ENCODE data around the gene ADAP1.

The ADAP1 gene

DNA sequence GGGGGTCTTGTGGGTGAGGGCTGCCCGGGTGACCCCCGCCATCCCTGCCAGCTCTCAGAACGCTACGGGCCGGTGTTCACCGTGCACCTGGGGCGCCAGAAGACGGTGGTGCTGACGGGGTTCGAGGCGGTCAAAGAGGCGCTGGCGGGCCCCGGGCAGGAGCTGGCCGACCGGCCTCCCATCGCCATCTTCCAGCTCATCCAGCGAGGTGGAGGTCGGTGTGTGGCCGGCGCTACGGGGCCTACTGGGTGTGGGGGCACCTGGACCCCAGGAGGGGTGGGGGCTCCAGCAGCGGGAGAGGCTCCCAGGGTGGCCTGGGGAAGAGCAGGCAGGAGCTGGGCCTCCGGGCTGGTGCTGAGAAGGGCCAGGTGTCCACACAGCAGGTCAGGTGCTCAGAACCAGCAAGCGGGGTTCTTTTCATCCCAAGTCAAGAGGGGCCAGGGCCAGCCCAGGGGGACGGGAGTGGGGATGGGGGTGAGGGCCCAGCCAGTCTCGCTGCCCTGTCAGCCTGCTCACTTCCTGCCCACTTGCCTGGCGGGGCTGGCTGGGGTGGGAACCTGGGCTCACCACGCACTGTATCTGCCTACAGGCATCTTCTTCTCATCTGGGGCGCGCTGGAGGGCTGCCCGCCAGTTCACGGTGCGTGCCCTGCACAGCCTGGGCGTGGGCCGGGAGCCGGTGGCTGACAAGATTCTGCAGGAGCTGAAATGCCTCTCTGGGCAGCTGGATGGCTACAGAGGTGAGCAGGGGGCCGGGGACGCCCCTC is 30.1 kb upstream of the ADAP1 start:
- Histone ChIP-seq H3K4me1 (ENCODE audit: insufficient read depth, low read length) (peaks cover 13% of the 10 kb centered on the region), H3K36me3 (ENCODE audit: insufficient read depth, low read length) (no peaks in the 10 kb centered on the region), H3K9me3 (ENCODE audit: low read length) (no peaks in the 10 kb centered on the region), H3K27me3 (ENCODE audit: insufficient read depth, low read length) (no peaks in the 10 kb centered on the region), H3K4me3 (ENCODE audit: low read length) (no peak overlapping the region), H2AFZ (ENCODE audit: low read depth, low read length) (no peak overlapping the region)

DNA sequence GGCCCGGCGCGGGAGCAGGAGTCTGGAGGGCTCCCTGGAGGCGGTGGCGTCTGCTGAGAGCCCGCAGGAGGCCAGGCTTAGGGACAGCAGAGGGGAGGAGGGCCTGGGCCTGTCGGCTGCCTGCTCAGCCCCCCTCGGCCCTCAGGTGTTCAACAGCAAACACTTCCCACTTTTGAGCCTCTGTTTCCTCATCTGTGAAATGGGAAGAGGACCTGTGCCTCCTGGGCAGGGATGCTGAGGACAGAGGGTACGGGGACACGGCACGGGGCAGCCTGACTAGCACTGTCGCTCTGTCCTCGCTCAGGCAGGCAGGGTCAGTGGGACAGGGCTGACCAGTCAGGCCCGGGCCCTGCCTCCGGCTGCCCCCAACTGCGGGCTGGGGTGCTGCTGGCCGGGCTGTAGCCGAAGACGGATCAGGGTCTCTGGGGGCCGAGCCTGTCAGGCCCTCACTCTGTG is 29.2 kb upstream of the ADAP1 start:
- Histone ChIP-seq H2AFZ (ENCODE audit: low read depth, low read length) (no peak overlapping the region), H3K4me1 (ENCODE audit: insufficient read depth, low read length) (peaks cover 13% of the 10 kb centered on the region), H3K4me3 (ENCODE audit: low read length) (no peak overlapping the region), H3K27me3 (ENCODE audit: insufficient read depth, low read length) (no peaks in the 10 kb centered on the region), H3K36me3 (ENCODE audit: insufficient read depth, low read length) (no peaks in the 10 kb centered on the region), H3K9me3 (ENCODE audit: low read length) (no peaks in the 10 kb centered on the region)

DNA sequence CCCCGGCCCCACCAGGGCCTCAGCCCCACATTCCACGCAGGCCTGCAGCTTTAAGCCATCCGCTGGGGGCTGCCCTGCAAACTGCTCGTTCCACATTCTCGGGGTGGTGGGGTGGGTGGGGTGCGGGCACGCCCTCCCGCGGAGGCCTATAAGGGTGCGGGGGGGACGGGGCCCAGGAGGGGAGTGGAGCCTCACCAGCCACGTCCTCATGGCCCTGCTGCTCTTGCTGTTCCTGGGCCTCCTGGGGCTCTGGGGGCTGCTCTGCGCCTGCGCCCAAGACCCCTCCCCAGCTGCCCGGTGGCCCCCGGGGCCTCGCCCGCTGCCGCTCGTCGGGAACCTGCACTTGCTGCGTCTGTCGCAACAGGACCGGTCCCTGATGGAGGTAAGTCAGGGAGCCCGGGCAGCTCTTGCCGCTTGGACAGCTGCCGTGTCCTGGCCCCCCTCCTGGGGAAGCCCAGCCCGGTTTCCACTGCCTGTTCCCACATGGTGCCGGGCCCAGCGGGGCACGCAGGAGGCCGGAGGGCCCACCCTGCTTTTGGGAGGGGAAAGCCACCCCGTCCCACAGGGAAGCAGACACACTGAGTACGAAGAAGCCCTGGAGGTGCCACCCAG is 28.6 kb upstream of the ADAP1 start, which contains the start of gene CYP2W1:
Gene CYP2W1 (plus strand): TSS at position 178 of the 612 bp plus-strand sequence. CDS start 31 bp downstream, at position 209.
- Histone ChIP-seq H3K36me3 (ENCODE audit: insufficient read depth, low read length) (no peaks in the 10 kb centered on the region), H3K9me3 (ENCODE audit: low read length) (no peaks in the 10 kb centered on the region), H3K27me3 (ENCODE audit: insufficient read depth, low read length) (no peaks in the 10 kb centered on the region), H3K4me3 (ENCODE audit: low read length) (no peak within 1 kb of the TSS), H3K4me1 (ENCODE audit: insufficient read depth, low read length) (peaks cover 12% of the 10 kb centered on the region), H2AFZ (ENCODE audit: low read depth, low read length) (no peak within 1 kb of the TSS)

DNA sequence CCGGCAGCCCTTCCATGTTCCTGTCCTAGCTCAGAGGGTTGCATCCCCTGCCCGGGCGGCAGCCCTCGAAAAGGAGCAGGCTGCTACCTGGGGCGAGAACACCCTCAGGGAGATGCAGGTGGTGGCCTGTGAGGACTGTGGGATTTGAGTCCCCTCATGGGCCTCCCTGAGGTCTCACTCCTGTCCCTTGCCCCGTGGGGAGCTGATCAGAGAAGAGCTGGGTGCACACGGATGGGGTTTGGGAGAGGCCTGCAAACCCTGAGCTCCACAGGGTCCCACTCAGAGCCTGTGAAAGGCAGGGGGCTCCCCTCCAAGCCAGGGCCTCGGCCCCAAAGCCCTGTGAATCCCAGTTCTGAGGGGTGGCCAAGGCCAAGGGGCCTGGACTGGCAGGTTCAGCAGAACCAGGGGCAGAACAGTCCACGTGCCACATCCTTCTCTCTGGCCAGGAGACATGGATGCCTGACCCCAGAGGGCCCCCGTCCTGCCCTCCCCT is 28.1 kb upstream of the ADAP1 start:
- Histone ChIP-seq H3K4me1 (ENCODE audit: insufficient read depth, low read length) (peaks cover 17% of the 10 kb centered on the region), H3K27me3 (ENCODE audit: insufficient read depth, low read length) (no peaks in the 10 kb centered on the region), H3K36me3 (ENCODE audit: insufficient read depth, low read length) (no peaks in the 10 kb centered on the region), H3K4me3 (ENCODE audit: low read length) (no peak overlapping the region), H3K9me3 (ENCODE audit: low read length) (no peaks in the 10 kb centered on the region), H2AFZ (ENCODE audit: low read depth, low read length) (no peak overlapping the region)

DNA sequence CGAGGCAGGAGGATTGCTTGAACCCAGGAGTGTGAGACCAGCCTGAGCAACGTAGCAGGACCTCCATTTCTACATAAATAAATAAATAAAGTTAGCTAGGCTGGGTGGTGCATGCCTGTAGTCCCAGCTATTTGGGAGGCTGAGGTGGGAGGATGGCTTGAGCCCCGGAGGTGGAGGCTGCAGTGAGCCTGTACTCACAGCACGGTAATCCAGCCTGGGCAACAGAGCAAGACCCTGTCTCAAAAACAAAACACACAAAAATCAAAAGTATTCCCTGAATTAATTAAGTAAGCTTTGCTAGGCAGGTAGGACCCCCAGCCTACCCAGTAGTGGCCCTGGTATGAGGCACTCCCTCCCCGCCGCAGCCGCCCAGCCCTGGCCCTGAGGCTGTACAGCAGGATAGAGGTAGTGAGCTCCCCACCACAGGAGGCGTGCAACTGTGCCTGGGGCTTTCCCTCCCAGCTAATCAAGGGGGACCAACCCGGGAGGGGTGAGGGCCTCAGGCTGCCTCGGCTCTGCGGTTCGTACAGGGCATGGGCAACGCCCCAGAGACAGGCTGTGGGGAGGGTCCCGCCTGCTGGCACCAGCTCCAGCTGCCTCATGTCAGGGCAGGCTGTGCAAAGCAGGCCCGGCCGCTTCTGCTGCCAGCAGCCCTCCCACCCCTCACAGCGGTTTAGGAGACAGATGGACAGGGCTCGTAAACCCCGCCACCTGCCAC is 27.5 kb upstream of the ADAP1 start:
- H2AFZ ChIP-seq (ENCODE audit: low read depth, low read length) = no peak overlapping the region
- H3K36me3 ChIP-seq (ENCODE audit: insufficient read depth, low read length) = no peaks in the 10 kb centered on the region
- H3K4me1 ChIP-seq (ENCODE audit: insufficient read depth, low read length) = peaks cover 23% of the 10 kb centered on the region
- no peaks in the 10 kb centered on the region for H3K9me3 ChIP-seq (ENCODE audit: low read length)
- H3K27me3 ChIP-seq (ENCODE audit: insufficient read depth, low read length) = no peaks in the 10 kb centered on the region
- no peak overlapping the region for H3K4me3 ChIP-seq (ENCODE audit: low read length)

DNA sequence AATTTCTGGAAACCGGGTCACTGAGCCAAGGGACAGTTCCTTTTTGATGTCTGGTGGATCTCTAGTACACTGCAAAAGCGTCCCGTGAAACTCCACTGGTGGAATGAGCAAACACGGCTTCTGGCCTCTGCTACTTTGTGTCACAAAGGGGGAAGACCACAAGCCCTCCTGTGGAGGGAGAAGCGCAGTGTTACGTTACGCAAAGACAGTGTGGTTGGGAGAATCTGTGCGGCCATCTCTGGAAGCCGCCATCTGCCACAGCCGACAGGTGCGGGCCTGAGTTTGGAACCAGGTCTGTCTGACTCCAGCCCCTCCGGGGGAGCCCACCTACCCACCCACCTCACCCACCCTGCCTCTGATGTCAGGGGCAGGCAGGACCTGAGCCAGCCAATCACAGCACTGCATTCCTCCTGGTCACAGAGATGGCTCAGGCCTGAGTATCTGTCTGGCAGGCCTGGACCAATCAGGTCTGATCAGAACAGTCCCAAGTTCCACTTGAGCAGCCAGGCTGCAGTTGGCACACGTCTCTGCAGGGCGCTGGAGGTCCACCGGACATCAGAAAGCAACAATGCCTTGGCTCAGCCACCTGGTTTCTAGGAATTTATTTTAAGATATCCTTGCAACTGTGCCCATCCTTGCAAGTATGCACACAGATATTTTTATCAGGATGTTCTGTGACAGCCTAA is 25.5 kb upstream of the ADAP1 start:
- H3K27me3 ChIP-seq (ENCODE audit: insufficient read depth, low read length) = no peaks in the 10 kb centered on the region
- H2AFZ ChIP-seq (ENCODE audit: low read depth, low read length) = no peak overlapping the region
- no peaks in the 10 kb centered on the region for H3K9me3 ChIP-seq (ENCODE audit: low read length)
- no peaks in the 10 kb centered on the region for H3K36me3 ChIP-seq (ENCODE audit: insufficient read depth, low read length)
- peaks cover 25% of the 10 kb centered on the region for H3K4me1 ChIP-seq (ENCODE audit: insufficient read depth, low read length)
- no peak overlapping the region for H3K4me3 ChIP-seq (ENCODE audit: low read length)

DNA sequence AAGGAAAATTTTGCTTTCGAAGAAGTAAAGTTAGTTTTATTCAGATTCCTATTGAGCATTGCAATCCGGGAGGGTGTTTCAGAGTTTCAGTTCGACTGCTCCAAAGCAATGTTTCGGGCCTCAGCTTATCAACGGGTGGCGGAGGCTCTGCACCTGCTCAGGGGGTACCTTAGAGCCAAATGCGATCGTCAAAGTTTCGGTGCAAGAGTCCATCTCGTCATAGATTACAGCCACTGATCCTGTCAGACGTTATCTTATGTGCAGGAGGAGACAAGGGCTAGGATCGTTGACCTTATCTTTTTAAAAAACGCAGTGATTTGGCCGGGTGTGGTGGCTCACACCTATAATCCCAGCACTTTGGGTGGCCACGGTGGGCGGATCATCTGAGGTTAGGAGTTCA is 24.7 kb upstream of the ADAP1 start:
- Histone ChIP-seq H3K27me3 (ENCODE audit: insufficient read depth, low read length) (no peaks in the 10 kb centered on the region), H3K4me3 (ENCODE audit: low read length) (no peak overlapping the region), H3K9me3 (ENCODE audit: low read length) (no peaks in the 10 kb centered on the region), H3K36me3 (ENCODE audit: insufficient read depth, low read length) (no peaks in the 10 kb centered on the region), H3K4me1 (ENCODE audit: insufficient read depth, low read length) (peaks cover 28% of the 10 kb centered on the region), H2AFZ (ENCODE audit: low read depth, low read length) (no peak overlapping the region)

DNA sequence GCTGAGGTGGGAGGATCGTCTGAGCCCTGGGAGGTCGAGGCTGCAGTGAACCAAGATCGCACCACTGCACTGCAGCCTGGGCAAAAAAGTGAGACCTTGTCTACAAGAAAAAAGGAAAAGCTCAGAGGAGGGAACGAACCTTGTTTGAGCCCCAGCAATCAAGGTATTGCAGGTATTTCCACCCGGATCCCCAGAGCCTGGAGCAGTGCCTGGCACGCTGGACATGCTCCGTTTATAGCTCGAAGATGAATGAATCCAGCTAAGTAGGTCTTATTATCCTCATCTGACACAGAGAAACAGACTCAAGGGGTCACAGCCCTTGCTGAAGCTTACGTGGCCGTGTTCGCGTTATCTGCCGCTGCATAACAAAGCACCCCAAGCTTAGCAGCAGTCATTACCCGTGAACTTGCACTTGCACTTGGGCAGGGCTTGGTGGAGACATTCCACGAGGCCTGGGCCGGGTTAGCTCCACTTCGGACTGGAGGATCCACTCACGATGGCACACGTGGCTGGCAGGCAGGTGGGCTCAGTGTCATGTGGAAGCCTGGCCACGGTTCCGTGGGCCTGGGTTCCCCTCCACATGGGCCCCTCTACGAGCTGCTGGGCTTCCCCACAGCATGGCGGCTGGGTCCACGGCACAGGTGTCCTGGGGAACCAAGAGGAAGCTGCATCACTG is 24.1 kb upstream of the ADAP1 start:
- Histone ChIP-seq H3K27me3 (ENCODE audit: insufficient read depth, low read length) (no peaks in the 10 kb centered on the region), H3K4me3 (ENCODE audit: low read length) (no peak overlapping the region), H3K9me3 (ENCODE audit: low read length) (no peaks in the 10 kb centered on the region), H3K36me3 (ENCODE audit: insufficient read depth, low read length) (no peaks in the 10 kb centered on the region), H3K4me1 (ENCODE audit: insufficient read depth, low read length) (peaks cover 32% of the 10 kb centered on the region), H2AFZ (ENCODE audit: low read depth, low read length) (no peak overlapping the region)

DNA sequence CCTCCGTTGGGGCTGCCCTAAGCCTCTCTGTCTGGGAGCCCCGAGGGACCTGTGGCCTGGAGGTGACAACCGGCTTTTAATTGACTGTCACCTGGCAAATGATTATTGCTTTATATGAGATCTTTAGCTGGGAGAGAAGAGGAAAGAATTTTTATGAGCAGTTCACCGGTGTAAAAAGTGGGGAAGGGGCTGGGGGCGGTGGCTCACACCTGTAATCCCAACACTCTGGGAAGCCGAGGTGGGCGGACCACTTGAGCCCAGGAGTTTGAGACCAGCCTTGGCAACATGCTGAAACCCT is 23.5 kb upstream of the ADAP1 start:
- Histone ChIP-seq H3K27me3 (ENCODE audit: insufficient read depth, low read length) (no peaks in the 10 kb centered on the region), H3K36me3 (ENCODE audit: insufficient read depth, low read length) (peaks cover 3% of the 10 kb centered on the region), H3K9me3 (ENCODE audit: low read length) (no peaks in the 10 kb centered on the region), H3K4me1 (ENCODE audit: insufficient read depth, low read length) (peaks cover 35% of the 10 kb centered on the region), H2AFZ (ENCODE audit: low read depth, low read length) (peak overlapping the region; percentile 17), H3K4me3 (ENCODE audit: low read length) (no peak overlapping the region)

DNA sequence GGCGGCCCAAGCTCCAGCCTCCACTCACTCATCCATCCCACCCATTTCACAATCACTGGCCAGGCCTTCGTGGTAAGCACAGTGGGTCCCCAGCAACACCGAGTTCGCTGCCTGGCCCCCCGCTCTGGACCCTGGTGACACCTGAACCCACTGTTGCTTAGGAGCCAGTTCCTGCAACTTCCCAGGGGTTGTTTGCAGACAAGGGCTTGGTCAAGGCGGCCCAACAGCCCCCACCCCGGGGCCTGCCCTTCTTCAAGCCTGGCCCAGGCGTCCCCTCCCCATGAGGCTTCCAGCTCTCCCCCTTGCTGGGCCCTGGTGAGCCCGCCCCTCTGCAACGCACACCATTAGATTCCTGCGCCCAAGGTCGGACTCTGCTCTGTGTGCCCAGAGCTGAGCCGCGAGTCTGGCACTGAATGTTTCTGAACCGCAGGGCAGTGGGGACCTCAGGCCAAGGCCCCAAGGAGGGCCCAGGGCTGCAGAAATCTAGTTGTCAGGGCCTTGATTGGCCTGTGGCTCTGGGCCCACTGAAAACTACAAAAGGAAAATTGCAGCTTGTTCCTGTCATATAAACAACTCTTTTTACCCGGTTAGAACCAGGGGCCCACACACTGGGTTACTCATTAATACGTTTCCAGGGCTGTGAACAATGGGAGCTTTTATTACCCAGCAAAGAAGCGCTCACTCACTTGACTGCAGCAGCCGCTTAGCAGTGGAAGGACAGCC is 23.0 kb upstream of the ADAP1 start:
- H3K4me1 ChIP-seq (ENCODE audit: insufficient read depth, low read length) = peaks cover 35% of the 10 kb centered on the region
- H3K27me3 ChIP-seq (ENCODE audit: insufficient read depth, low read length) = no peaks in the 10 kb centered on the region
- H3K9me3 ChIP-seq (ENCODE audit: low read length) = no peaks in the 10 kb centered on the region
- peaks cover 8% of the 10 kb centered on the region for H3K36me3 ChIP-seq (ENCODE audit: insufficient read depth, low read length)
- H3K4me3 ChIP-seq (ENCODE audit: low read length) = no peak overlapping the region
- peak overlapping the region; percentile 17 for H2AFZ ChIP-seq (ENCODE audit: low read depth, low read length)

DNA sequence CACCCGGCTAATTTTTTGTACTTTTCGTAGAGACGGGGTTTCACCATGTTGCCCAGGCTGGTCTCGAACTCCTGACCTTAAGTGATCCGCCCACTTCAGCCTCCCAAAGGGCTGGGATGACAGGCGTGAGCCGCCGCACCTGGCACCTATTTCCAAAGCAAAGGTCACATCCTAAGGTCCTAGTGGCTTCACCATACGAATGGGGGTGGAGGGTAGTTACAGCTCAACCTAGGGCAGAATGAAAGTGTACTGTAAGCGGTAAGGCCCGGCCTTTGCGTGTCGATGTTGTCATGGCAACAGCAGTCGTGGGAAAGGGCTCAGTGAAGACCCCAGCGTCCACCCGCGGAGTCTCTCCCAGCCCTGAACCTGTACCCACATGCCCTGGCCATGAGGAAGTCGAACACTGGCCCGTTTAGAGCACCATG is 22.4 kb upstream of the ADAP1 start:
- Histone ChIP-seq H2AFZ (ENCODE audit: low read depth, low read length) (peak overlapping the region; percentile 17), H3K4me1 (ENCODE audit: insufficient read depth, low read length) (peaks cover 39% of the 10 kb centered on the region), H3K36me3 (ENCODE audit: insufficient read depth, low read length) (peaks cover 13% of the 10 kb centered on the region), H3K9me3 (ENCODE audit: low read length) (no peaks in the 10 kb centered on the region), H3K4me3 (ENCODE audit: low read length) (no peak overlapping the region), H3K27me3 (ENCODE audit: insufficient read depth, low read length) (no peaks in the 10 kb centered on the region)

Measured in neuron (in vitro differentiated cells).